ENCODE results near the gene RHNO1. TPM values are rescaled to one million over a fixed set of nuclear protein-coding genes. Genes with fewer than 3 reads are reported as not detected.

The RHNO1 gene
- total RNA-seq, 1 experiment from 2014 or later, result 77.9 TPM

- peak overlapping the region; percentile 98 for H3K4me2 ChIP-seq
- H3K9me2 ChIP-seq (ENCODE audit: insufficient read depth), result no peaks in the 10 kb centered on the region
- no peaks in the 10 kb centered on the region for H3K9me3 ChIP-seq (ENCODE audit: insufficient read depth, low read depth)
- no peak for TF ChIP-seq EZH2 (IDR thresholded peaks at IDR 0.05; ENCODE audit: low read depth)
- TF ChIP-seq, protein P1, sequence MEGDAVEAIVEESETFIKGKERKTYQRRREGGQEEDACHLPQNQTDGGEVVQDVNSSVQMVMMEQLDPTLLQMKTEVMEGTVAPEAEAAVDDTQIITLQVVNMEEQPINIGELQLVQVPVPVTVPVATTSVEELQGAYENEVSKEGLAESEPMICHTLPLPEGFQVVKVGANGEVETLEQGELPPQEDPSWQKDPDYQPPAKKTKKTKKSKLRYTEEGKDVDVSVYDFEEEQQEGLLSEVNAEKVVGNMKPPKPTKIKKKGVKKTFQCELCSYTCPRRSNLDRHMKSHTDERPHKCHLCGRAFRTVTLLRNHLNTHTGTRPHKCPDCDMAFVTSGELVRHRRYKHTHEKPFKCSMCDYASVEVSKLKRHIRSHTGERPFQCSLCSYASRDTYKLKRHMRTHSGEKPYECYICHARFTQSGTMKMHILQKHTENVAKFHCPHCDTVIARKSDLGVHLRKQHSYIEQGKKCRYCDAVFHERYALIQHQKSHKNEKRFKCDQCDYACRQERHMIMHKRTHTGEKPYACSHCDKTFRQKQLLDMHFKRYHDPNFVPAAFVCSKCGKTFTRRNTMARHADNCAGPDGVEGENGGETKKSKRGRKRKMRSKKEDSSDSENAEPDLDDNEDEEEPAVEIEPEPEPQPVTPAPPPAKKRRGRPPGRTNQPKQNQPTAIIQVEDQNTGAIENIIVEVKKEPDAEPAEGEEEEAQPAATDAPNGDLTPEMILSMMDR (conservative IDR thresholded peaks at IDR 0.05), result no peak
- H3K27me3 ChIP-seq (ENCODE audit: insufficient read depth, low read depth), result no peaks in the 10 kb centered on the region
- H3K4me3 ChIP-seq, result peak overlapping the region; percentile 71
- TSS peak; percentile 58 for BruUV-seq (replicated peaks)
- POLR2A ChIA-PET (ENCODE audit: unreplicated experiment), result interaction anchor here (0.6 to 0.7 kb wide), 2 partner anchors 73 to 1772 kb away, joined by 3 read pairs; partner anchors contain the start of genes AKAP3 and NDUFA9
- peak overlapping the region; percentile 80 for H2AFZ ChIP-seq
- H3K79me2 ChIP-seq (ENCODE audit: low read depth), result peaks cover 66% of the 10 kb centered on the region
- CTCF ChIA-PET, result interaction anchor here (0.7 kb wide), 1 partner anchor 13 kb away, joined by 3 read pairs; no protein-coding TSS in a partner anchor
- intact Hi-C loops (cut with micrococcal nuclease; ENCODE audit: unreplicated experiment), result loop anchor here (1.0 to 5.0 kb wide), 5 partner anchors 15 to 166 kb away; partner anchors contain the start of genes ITFG2 and TEAD4
- no peak for DNase-seq
- no peak overlapping the region for H3K27ac ChIP-seq
- peaks cover 13% of the 10 kb centered on the region; the same call in 1 of the 2 replicates for H3F3A ChIP-seq (ENCODE audit: insufficient read depth, low read depth)
- peaks cover 15% of the 10 kb centered on the region for H4K20me1 ChIP-seq (ENCODE audit: insufficient read depth)
- peaks cover 15% of the 10 kb centered on the region; the same call in 1 of the 2 replicates for H3K4me1 ChIP-seq (replicated peaks; ENCODE audit: insufficient read depth)
- H3K36me3 ChIP-seq (ENCODE audit: low read depth), result peaks cover 27% of the 10 kb centered on the region
Measured at GRCh38 chr12:2876431-2877046, 484 bp upstream of the RHNO1 start.

- Histone ChIP-seq H3K79me2 (ENCODE audit: low read depth) (peaks cover 69% of the 10 kb centered on the region), H3F3A (ENCODE audit: insufficient read depth, low read depth) (peaks cover 13% of the 10 kb centered on the region; the same call in 1 of the 2 replicates), H3K36me3 (ENCODE audit: low read depth) (peaks cover 18% of the 10 kb centered on the region; the same call in 1 of the 2 replicates), H2AFZ (peak overlapping the region; percentile 86), H3K4me2 (peak overlapping the region; percentile 98), H3K4me3 (peak overlapping the region; percentile 71), H3K4me1 (replicated peaks; ENCODE audit: insufficient read depth) (peaks cover 15% of the 10 kb centered on the region; the same call in 1 of the 2 replicates), H3K27me3 (ENCODE audit: insufficient read depth, low read depth) (no peaks in the 10 kb centered on the region), H3K9me3 (ENCODE audit: insufficient read depth, low read depth) (no peaks in the 10 kb centered on the region), H4K20me1 (ENCODE audit: insufficient read depth) (peaks cover 15% of the 10 kb centered on the region), H3K27ac (peak overlapping the region; percentile 78), H3K9me2 (ENCODE audit: insufficient read depth) (no peaks in the 10 kb centered on the region)
- POLR2A ChIA-PET (ENCODE audit: unreplicated experiment), result no interaction called here
- intact Hi-C loops (cut with micrococcal nuclease; ENCODE audit: unreplicated experiment), result loop anchor here (1.0 to 5.0 kb wide), 5 partner anchors 13 to 164 kb away; partner anchors contain the start of genes ITFG2 and TEAD4
- CTCF ChIA-PET, result interaction anchor here (0.7 to 0.8 kb wide), 2 partner anchors 24 to 66 kb away, joined by 3 to 4 read pairs; no protein-coding TSS in a partner anchor
- TF ChIP-seq, protein P1 (conservative IDR thresholded peaks at IDR 0.05), result no peak
- TF ChIP-seq EZH2 (IDR thresholded peaks at IDR 0.05; ENCODE audit: low read depth), result no peak
- no TSS peak for BruUV-seq (replicated peaks)
- DNase-seq, result no peak
Measured at GRCh38 chr12:2877953-2878732, 1.1 kb downstream of the RHNO1 start.

GRCh38 chr12:2879853-2880252 lies 2.8 kb downstream of the RHNO1 start:
- CTCF ChIA-PET, result no interaction called here
- no peak overlapping the region for H3K4me2 ChIP-seq
- POLR2A ChIA-PET (ENCODE audit: unreplicated experiment), result interaction anchor here (0.6 kb wide), 1 partner anchor 72 kb away, joined by 3 read pairs; no protein-coding TSS in a partner anchor
- DNase-seq, result no peak
- no peak overlapping the region for H2AFZ ChIP-seq
- no peak overlapping the region for H3K4me3 ChIP-seq
- no peaks in the 10 kb centered on the region for H3K27me3 ChIP-seq (ENCODE audit: insufficient read depth, low read depth)
- H3F3A ChIP-seq (ENCODE audit: insufficient read depth, low read depth), result peaks cover 13% of the 10 kb centered on the region; the same call in 1 of the 2 replicates
- peaks cover 8% of the 10 kb centered on the region; the same call in 1 of the 2 replicates for H3K36me3 ChIP-seq (ENCODE audit: low read depth)
- BruUV-seq (replicated peaks), result no TSS peak
- H3K79me2 ChIP-seq (ENCODE audit: low read depth), result peaks cover 58% of the 10 kb centered on the region
- no peaks in the 10 kb centered on the region for H3K9me3 ChIP-seq (ENCODE audit: insufficient read depth, low read depth)
- TF ChIP-seq, protein P1 (conservative IDR thresholded peaks at IDR 0.05), result no peak
- TF ChIP-seq EZH2 (IDR thresholded peaks at IDR 0.05; ENCODE audit: low read depth), result no peak
- H3K9me2 ChIP-seq (ENCODE audit: insufficient read depth), result no peaks in the 10 kb centered on the region
- no peak overlapping the region for H3K27ac ChIP-seq
- H4K20me1 ChIP-seq (ENCODE audit: insufficient read depth), result peaks cover 16% of the 10 kb centered on the region
- intact Hi-C loops (cut with micrococcal nuclease; ENCODE audit: unreplicated experiment), result loop anchor here (5.0 kb wide), 2 partner anchors 62 to 162 kb away; no protein-coding TSS in a partner anchor
- H3K4me1 ChIP-seq (replicated peaks; ENCODE audit: insufficient read depth), result peaks cover 15% of the 10 kb centered on the region; the same call in 1 of the 2 replicates
